H1 (cell line): Measurements from ENCODE around the gene RPTOR.

Experiments
- CREB1 ChIP-seq: IDR thresholded peaks from 2 replicates; pipeline ENCODE4 v1.6.1; 2012; ENCODE audit warnings: inconsistent platforms
- EZH2 ChIP-seq: fragments of 200-600 bp; sonication (generic); IDR thresholded peaks from 2 replicates; pipeline ENCODE4 v1.7.1; 2012; ENCODE audit warnings: low read depth, mild to moderate bottlenecking, moderate library complexity, low read length, inconsistent platforms; ENCODE audit not compliant: severe bottlenecking
- JUND ChIP-seq: IDR thresholded peaks from 2 replicates; pipeline ENCODE4 v1.6.1; 2011; ENCODE audit warnings: mild to moderate bottlenecking, improper control_type of control experiment, low read length
- MAFK ChIP-seq: IDR thresholded peaks from 2 replicates; pipeline ENCODE4 v1.6.1; 2012; ENCODE audit warnings: low read depth, mild to moderate bottlenecking, improper control_type of control experiment, low read length
- POLR2A ChIP-seq, 2 experiments: IDR thresholded peaks; 1 replicate in 1 of 2; 2 replicates in 1 of 2; pipeline ENCODE4 v1.6.1; 2011; ENCODE audit warnings: low read depth in 2 of 2, low read length in 2 of 2, mild to moderate bottlenecking in 2 of 2; ENCODE audit errors: control extremely low read depth in 1 of 2
- POLR2AphosphoS5 ChIP-seq: IDR thresholded peaks from 2 replicates; pipeline ENCODE4 v1.6.1; 2011; ENCODE audit warnings: low read depth, low read length
- SUZ12 ChIP-seq: fragments of 200-600 bp; sonication (generic); IDR thresholded peaks from 2 replicates; pipeline ENCODE4 v1.6.1; 2012; ENCODE audit warnings: mild to moderate bottlenecking, inconsistent platforms, low read length, moderate library complexity, mixed read lengths
- TF ChIP-seq, protein P1 (sequence below), 3 experiments: IDR thresholded peaks; 1 replicate in 2 of 3; 2 replicates in 1 of 3; pipeline versions ENCODE4 v1.5.1 to v1.6.1; 2011; ENCODE audit warnings: low read length in 3 of 3, mild to moderate bottlenecking in 3 of 3, inconsistent platforms in 2 of 3, low read depth in 1 of 3, moderate library complexity in 1 of 3; ENCODE audit not compliant: insufficient read depth in 1 of 3; ENCODE audit errors: control extremely low read depth in 1 of 3
- TF ChIP-seq, protein P2 (sequence below): IDR thresholded peaks from 2 replicates; pipeline ENCODE4 v1.6.1; 2011; ENCODE audit warnings: low read depth, mild to moderate bottlenecking, low read length; ENCODE audit not compliant: insufficient read depth

- no peak for TF ChIP-seq MAFK
- TF ChIP-seq, protein P1, sequence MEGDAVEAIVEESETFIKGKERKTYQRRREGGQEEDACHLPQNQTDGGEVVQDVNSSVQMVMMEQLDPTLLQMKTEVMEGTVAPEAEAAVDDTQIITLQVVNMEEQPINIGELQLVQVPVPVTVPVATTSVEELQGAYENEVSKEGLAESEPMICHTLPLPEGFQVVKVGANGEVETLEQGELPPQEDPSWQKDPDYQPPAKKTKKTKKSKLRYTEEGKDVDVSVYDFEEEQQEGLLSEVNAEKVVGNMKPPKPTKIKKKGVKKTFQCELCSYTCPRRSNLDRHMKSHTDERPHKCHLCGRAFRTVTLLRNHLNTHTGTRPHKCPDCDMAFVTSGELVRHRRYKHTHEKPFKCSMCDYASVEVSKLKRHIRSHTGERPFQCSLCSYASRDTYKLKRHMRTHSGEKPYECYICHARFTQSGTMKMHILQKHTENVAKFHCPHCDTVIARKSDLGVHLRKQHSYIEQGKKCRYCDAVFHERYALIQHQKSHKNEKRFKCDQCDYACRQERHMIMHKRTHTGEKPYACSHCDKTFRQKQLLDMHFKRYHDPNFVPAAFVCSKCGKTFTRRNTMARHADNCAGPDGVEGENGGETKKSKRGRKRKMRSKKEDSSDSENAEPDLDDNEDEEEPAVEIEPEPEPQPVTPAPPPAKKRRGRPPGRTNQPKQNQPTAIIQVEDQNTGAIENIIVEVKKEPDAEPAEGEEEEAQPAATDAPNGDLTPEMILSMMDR (IDR thresholded peaks at IDR 0.05; ENCODE audit: control extremely low read depth in 1 of 3, insufficient read depth in 1 of 3, low read depth in 1 of 3, low read length in 3 of 3), result no peak
- no peak for TF ChIP-seq JUND
- TF ChIP-seq CREB1, result no peak
- TF ChIP-seq SUZ12, result no peak
- TF ChIP-seq POLR2A (IDR thresholded peaks at IDR 0.05; ENCODE audit: control extremely low read depth in 1 of 2, low read depth in 2 of 2, low read length in 2 of 2), result no peak
- TF ChIP-seq, protein P2, sequence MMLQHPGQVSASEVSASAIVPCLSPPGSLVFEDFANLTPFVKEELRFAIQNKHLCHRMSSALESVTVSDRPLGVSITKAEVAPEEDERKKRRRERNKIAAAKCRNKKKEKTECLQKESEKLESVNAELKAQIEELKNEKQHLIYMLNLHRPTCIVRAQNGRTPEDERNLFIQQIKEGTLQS, result no peak
- TF ChIP-seq POLR2AphosphoS5, result no peak
- TF ChIP-seq EZH2, result no peak
These were observed 375.8 kb downstream of the RPTOR start for GRCh38 chr17:80920441-80920840.
